CD4-positive, alpha-beta T cell treated with Interleukin-15 for 4 hours (primary cell): Measurements from ENCODE around the gene CNTFR.

ENCODE experiments used
- DNase-seq: peaks from one replicate; pipeline ENCODE4 v3.0.0-alpha.2; 2020; ENCODE audit warnings: low spot score

CNTFR gene

DNA sequence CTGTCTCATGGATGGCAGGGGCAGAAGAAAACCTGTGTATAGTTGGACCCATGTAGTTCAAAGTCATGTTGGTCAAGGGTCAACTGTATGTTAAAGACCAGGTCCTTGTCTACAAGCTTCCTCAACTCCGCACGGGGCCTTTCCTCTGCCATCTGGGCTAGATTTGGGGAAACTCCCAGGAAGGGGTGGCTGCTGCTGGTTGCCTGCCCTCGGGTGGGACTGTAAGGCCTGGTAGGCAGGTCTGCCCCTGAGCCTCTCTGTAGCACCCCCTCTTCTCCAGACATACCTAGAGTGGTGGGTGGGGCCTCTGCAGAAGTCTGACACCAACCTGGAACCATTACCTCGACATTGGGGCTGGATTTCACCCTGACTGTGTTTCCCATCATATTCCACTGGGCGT lies 82.0 kb downstream of the CNTFR start:
- DNase-seq: no peak

DNA sequence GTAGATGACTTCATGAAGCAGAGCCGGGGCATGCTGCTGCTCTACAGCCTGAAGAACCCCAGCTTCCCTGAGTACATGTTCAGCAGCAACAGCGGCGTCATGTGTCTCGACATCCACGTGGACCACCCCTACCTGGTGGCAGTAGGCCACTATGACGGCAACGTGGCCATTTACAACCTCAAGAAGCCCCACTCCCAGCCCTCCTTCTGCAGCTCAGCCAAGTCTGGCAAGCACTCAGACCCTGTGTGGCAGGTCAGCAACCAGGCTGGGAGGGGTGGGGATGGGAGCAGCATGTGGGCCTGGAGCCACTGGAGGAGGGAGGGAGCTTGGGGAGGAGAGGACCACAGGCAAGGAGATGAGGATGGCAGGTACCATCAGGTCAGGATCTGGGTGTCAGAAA lies 82.9 kb downstream of the CNTFR start:
- DNase-seq: no peak

DNA sequence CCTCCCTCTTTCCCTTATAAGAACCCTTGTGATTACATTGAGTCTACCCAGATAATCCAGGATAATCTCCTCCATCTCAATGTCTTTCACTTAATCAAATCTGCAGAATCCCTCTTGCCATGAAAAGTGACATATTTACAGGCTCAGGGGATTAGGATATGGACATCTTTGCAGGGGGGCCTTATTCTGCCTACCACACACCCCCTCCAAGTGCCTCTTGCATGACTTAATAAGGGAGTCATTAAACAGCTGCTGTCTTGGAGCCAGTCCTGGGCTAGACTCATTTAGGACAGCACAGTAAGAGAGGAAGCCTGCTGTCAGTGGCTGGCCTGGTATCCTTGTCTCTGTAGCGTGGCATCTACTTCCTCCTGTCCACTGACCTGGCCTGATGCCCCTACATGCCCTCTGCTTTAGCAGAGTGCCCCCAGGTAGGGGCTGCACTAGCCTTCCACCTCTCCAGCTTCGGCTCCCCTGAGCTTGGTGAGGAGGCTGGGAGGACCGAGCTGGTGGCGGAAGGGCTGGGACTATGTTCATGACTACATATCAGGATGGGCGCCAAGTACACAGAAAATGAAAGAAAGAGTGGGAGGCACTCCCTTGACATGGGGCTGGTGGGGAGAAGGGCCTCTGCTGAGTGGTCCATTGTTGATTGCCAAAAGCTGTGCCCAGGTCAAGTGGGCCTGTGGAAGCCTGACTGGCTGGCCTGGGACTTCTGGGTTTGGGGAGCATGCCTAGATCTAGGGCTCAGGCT lies 84.0 kb downstream of the CNTFR start:
- no peak for DNase-seq

DNA sequence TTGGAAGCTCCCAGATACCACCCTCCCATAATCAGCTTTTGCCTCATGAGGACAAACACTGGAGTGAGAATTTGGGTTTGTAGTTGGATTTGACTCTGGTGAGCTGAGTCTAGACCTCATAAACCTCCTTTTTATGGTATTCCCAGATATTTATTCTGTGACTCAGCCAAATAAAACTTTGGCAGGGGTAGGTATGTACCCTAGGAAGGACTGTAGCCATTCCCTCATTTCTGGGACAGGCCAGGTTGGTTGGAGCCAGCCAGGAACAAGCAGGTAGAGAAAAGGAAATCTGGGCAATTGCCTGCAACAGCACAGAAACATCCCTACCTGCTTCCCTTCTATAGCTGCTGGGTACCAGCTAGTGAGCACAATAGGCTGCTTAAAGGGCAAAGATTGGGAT lies 86.1 kb downstream of the CNTFR start:
- no peak for DNase-seq

DNA sequence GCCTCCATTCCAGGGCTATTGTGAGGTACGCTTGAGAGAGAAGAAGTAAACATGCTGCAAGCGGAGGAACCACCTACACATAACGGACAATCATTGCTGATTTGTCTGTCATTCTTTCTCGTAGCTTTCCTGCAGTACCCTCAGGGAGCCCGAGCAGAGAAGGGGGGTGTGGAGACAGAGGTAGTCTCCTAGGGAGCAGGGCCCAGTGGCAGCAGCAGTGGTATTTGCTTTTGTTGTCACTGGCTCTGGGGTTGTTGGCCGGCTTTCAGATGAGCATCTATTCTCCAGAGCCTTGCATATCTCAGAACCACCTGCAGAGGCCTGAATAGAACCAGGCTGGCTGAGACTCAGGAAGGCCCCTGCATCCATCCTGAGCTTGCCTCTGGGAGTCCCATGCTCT lies 86.6 kb downstream of the CNTFR start:
- DNase-seq: no peak

DNA sequence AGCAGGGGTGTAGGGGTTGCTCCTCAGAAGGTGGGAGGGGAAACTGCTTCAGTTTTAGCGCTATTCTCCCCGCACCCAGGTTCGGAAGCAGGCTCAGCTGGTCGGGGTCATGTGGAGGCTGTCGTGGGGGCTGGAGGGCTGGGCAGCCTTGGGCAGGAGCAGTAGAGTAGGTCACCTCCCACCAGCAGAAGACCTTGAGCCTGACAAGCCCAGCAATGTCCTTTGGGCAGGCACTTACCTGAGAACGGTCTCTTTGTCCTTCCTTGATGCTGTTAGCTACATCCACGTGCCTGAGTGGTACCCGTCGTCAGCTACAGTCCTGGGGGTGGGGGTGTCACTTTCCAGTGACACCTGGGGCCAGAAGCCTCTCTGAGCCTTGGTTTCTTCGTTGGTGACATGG lies 87.1 kb downstream of the CNTFR start:
- no peak for DNase-seq

DNA sequence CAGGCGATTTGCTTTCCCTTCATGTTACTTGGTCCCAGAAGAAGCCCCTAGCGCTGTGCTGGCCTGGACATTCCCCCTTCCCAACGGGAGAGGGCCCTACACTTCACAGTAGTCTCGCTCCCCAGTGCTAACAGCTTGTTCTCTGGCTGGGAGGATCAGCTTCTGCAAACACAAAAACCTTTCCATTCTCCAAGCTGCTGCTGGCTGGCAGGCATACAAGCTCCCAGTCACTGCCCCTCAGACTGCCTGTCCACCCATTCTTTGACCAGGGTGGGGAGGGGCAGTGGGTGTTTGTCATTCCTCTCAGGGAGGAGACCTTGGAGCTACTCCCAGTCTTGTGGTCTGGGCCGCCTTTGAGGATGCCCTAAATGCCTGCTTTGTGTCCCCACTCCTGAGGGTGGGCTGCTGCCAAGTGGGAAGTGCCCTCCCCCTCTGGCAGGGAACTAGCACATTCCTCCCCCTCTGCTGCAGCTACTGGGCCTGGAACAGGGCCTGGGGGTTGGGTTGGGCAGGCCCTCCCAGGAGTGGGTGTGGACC lies 87.6 kb downstream of the CNTFR start:
- no peak for DNase-seq
